Fibroblast of skin of abdomen (primary cell): Measurements from ENCODE around the gene ZNF618.

ENCODE experiments used
- DNase-seq: peaks from one replicate; pipeline ENCODE4 v3.0.0-alpha.2; 2013

The ZNF618 gene

DNA sequence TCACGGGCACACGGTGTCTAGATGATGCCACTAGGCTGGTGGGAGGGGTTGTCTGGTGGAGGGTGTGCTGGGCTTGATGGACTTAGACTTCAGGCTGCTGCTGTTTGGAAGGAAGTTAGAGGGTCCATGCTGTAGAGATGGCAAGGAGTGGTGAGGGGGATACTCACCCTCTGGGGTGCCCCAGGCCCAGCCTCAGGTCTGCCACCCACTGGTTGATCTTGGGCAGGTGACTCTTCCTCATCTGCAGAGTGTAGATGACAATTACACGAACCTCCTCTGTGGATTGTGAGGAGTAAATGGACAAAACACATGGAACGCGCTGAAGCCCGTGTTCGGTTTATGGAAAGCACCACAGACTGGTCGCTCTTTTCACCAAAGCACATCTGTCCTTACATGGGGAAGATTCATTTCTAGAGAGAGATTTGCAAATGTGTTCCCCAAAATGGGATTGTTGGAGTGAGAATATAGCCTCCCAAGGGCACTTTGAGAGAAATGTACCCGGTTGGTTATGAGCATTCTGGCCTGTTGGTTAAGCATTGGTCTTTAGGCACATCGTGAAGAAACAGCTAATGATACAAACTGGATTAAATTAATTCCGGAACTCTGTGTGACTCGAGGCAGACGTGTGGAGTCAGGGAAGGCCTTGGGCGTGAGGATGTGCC lies 58.2 kb downstream of the ZNF618 start:
- no peak for DNase-seq

DNA sequence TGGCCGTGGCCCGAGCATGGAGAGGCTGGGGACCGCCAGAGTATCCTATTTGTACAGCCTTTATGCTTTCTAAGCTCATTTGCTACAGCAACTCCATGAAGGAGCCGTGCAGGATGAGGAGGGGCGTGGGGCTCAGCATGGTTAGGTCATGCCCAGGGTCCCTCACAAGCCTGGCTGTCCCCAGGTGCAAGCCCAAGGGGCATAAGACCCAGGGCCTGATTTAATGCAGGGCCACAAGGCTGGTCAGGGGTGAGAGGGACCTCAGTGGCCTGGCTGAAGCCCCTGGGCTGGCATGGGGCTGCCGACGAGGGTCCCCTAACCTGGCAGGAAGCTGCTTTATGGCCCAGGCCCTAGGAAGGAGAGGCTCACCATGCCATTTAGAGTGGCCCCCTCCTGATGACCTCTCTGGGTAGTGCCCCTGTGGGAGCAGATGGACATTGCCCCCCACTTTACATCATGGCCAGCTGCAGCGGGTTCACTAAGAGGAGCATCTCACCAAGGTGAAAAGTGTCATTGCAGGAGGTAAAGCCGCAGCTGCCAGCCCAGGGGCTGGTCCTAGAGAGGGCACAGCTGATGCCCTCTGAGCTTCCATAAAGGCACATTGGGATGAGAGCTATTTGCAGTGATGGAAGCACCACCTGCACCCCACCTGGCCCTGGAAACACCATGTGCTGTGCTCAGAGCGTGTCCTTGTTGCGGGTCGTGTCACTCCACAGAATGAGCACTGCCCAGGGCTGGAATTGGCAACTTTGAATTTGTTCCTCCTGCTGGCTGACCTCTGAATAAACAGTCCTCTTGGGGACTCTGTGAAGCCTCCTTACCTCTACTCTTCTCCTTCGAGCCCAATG lies 58.9 kb downstream of the ZNF618 start:
- no peak for DNase-seq

- DNase-seq, result no peak
Observed at GRCh38 chr9:113935677-113936380, 59.7 kb downstream of the ZNF618 start.

- DNase-seq, result no peak
Observed at GRCh38 chr9:113940077-113940476, 64.0 kb downstream of the ZNF618 start.

- no peak for DNase-seq
Observed at GRCh38 chr9:113941056-113941455, 64.9 kb downstream of the ZNF618 start.

GRCh38 chr9:113941526-113941925 lies 65.4 kb downstream of the ZNF618 start:
- DNase-seq, result no peak

DNA sequence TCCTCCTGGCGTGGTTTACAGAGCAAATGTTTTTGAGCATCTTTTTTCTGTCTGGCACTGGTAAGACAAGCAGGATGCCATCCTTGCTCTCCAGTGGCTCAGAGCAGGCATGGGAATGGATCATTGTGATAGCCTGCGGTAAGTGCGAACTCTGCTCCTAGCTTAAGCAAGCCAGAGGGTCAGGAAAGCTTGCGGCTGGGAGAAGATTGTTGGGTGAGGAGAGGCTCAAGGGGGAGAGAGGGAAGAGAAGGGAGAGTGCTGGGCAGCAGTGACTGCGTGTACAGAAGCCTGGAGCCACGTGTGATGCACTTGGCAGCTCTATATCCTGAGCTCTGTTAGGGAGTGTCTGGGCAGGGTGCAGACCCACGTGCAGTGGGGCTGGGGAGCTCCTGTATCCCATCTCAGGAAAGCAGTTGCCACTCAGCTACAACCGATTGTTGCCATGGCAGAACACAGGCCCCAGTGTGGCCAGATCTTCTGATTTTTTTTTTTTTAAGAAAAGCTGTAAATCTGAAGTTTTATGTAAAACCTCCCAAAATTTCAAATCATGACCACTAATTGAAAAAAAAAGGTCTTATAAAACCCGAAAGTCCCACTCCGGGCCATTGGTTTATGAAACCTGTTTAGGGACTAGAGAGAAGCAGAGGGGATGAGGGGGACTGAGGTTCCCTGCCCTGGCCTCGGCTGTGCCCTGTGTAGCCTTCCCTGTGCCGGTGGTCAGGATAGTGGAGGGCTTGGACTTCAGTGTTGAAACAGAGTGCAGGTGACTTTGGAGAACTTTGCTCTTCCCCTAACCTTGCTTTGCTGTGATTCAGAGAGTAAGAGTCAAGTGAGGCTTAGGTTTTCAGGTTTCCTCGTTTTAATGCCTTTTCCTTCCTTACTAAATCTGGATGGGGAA lies 67.3 kb downstream of the ZNF618 start:
- DNase-seq, result no peak

GRCh38 chr9:113945784-113946183 lies 69.7 kb downstream of the ZNF618 start:
- DNase-seq, result no peak

DNA sequence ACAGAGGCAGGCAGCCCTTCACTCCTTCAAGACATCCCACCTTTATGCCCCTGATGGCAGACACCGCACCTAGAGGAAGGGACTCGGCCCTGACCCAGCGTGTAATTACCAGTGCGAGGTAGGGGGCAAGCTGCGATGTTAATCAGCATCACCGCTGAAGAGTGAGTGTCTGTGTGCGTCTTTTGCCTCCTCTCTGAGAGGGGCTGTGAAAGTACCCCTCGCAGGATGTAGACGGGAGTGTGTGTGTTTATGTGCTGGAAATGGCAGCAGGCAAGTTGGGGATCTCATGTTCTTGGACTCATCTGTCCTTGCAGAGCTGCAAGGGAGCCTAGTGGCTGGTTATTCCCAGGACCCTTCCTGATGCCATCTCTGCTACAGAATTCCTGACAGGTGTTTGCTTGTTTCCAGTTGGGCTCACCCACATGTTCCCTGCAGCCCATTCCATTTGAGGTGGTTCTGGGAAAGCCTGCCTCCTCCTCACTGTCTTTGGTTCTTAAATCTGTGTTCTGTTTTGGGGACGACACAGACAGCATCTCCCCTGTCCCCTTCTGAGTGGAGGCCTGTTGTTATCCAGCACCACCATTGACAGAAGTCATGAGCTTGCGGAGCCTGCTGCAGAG lies 70.5 kb downstream of the ZNF618 start:
- DNase-seq, result no peak

DNA sequence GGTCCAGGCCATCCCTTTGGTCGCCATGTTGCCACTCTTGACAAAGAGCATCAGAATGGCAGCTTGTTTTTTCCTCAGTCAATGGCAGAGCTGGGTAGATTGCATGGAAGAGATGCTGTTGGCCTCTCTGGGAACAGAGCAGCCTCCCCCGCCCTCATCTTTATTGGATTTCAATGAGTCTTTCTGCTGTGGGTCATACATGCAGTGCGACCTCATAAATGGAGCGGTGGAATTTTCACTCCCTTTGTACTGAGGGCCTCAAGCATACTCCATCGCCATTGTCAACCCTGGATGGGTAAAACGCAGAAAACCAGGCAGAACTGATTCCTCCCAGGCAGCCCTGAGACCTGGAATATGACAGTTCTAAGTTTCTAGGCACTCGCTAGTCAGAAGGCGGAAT lies 71.8 kb downstream of the ZNF618 start:
- DNase-seq, result no peak

- DNase-seq, result no peak
Observed at GRCh38 chr9:113948891-113949570, 72.9 kb downstream of the ZNF618 start.

DNA sequence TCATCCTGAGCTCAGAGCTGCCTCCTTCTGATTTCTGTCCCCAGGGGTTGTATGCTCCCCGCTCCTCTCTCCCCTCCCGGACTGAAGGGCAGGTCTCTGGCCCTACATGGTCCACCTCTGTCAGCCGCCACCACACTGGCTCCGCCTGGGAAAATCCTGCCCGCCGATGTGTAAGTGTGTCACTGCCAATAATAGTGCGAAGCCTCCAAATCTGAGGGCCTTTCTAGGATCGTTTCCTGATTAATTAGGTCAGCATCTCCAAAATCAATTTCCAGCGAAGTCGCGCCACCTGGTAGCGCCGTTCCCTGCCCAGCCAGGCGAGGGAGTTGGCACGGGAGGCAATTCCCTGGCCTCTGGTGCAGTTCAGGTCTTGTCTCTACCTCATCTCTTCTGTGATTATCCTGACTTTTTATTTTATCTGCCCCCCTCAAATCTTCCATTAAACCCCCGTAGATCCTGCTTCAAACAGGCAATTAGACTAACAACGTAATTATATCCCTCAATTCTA lies 73.5 kb downstream of the ZNF618 start:
- DNase-seq, result no peak

GRCh38 chr9:113950195-113951031 lies 74.3 kb downstream of the ZNF618 start:
- DNase-seq, result no peak

DNA sequence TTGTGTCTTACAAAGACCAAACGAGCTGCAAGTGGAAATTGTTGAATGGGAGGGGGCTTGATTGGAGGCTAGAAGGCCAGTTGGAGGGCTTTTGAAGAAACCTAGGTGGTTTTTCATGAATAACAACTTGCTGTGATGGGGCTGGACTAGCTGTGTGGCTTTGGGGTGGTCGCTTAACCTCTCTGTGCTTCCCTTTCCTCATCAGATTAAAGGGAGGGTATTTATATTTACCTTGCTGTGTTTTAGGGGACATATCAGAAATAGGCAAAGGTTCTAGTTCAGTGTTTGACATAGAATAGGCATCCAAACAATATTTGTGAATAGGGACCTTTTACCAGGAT lies 74.9 kb downstream of the ZNF618 start:
- no peak for DNase-seq

GRCh38 chr9:113952676-113953075 lies 76.6 kb downstream of the ZNF618 start:
- peak; percentile 42 for DNase-seq

DNA sequence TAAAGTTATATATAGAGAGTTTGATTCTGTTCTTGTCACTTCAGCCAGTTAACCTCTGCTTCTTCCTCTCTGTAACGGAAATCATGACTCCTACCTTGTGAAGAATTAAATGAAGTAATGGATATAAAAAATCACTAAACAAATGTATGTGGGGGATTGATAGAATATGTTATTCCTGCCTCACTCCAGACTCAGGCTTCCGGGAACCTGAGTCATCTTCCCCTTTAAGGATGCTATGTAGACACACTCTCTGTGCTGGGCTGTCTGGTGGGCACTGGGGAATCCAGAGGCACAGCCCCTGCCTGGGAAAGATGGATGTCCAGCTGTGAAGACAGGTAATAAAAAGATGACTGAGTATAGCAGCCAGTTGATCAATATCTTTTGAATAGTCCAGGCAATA lies 77.4 kb downstream of the ZNF618 start:
- DNase-seq, result peak; percentile 84

- DNase-seq, result peak; percentile 64
Observed at GRCh38 chr9:113954591-113954990, 78.5 kb downstream of the ZNF618 start.

- peak; percentile 89 for DNase-seq
Observed at GRCh38 chr9:113955076-113955752, 79.1 kb downstream of the ZNF618 start.

- no peak for DNase-seq
Observed at GRCh38 chr9:113956901-113957300, 80.8 kb downstream of the ZNF618 start.

DNA sequence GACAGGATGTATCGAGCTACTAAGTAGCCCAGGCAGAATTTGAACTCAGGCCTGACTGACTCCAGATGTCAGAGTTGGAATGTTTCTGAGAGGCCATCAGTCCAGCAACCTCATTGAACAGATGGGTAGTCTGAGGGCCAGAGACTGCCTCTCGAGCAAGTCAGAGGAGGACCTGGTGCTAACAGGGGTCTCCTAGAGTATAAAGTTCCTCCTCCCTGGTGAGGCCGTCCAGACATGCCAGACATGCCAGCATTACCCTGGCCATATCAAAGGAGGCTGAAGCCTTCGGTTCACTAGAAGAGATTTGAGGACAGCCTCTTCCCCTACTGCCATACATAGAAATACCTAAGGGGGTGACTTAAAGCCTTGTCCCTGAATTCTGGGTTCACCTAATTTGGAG lies 81.2 kb downstream of the ZNF618 start:
- DNase-seq, result no peak
